K562 treated with DMSO at 1 percent for 24 hours (cell line): Measurements from ENCODE around the gene GLIPR1. TPM values are rescaled to one million over a fixed set of nuclear protein-coding genes. Genes with fewer than 3 reads are reported as not detected.

Experiments used
- total RNA-seq: library from RNA; unstranded; fragments of 300-600 nt; gene quantifications from 2 replicates; pipeline ENCODE4 v1.2.3, GENCODE V29; 2022; ENCODE audit warnings: low read depth; ENCODE audit not compliant: insufficient read depth

The GLIPR1 gene
- total RNA-seq, result 1.3 and 1.7 TPM in 2 replicates

GRCh38 chr12:75480469-75480949 is at the start of gene GLIPR1:
Gene GLIPR1 (plus strand): TSS chr12:75480755. CDS start chr12:75480881, 126 bp downstream.

DNA sequence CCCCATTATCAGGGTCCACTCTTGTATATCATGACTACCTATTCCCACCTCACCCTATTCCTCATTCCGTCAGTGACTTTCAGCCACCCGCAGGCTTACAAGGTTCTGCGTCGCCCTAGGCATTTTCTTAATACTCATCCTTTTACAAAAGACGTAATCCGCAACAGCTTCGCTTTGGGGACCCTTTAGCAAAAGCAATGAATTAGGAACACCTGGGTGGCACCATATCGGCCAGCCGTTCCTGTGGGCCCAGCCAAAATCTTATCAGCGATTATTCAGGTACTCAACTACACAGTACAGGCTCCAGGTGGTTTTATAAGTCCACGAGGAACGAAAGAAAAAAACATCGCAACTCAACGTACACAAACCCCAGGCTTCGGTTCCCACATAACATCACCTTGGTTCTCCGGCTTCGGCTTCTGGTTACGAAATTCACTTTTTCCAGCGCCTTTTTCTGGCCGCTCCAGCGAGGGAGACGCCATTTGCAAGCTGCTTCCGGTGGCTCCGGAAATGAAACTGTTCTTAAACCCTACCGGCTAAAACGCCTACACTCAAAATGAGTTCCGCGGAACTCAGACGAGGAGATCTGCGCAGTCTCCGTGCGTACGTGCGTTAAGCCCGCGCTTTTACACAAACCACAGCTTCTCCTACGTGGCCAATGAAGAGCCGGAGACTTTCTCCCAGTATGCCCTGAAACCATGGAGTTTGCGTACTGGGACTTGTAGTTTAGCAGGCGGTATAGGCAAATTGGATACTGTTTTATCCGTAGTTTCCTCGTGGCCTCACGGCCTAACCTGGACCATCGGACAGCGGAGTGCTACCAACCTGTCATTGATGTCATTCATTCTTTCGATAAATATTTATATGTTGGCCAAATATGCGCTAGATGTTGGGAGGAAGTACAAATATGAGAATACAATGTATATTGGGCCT is 30.8 kb downstream of the GLIPR1 start, which contains the start of gene KRR1:
Gene KRR1, minus strand, starts transcription at position 494 of the 933 bp plus-strand sequence. Its CDS starts 12 bp downstream, at position 482.

Other genes with a start within 250 kb of the GLIPR1 start
- gene CAPS2, start 150.4 kb upstream of the GLIPR1 start, total RNA-seq, result 0.68 and 3.4 TPM in 2 replicates
- gene GLIPR1L1, start 146.1 kb upstream of the GLIPR1 start, total RNA-seq, result not detected in 2 replicates
- not detected in 2 replicates for gene GLIPR1L2, start 89.7 kb upstream of the GLIPR1 start, total RNA-seq
- gene KRR1, start 30.9 kb downstream of the GLIPR1 start, total RNA-seq, result 5.8 and 14.2 TPM in 2 replicates